Activated naive CD4-positive, alpha-beta T cell treated with anti-CD3 and anti-CD28 coated beads, Interleukin-2, amount 50 U/mL, for 72 hours (primary cell): ENCODE data around the gene RAET1E. TPM values are rescaled to one million over a fixed set of nuclear protein-coding genes. Genes with fewer than 3 reads are reported as not detected.
"Not testable (repeated sequence)": the region's sequence is repeated elsewhere in the genome, so short reads cannot be mapped to it uniquely, and the experiment has no call there.

ENCODE experiments used
- ATAC-seq, 2 donors: fragments of 150-1000 bp; cut with Tn5 transposase; 2 replicates each; pipeline ENCODE4 v1.10.0; 2021; ENCODE audit warnings: mild to moderate bottlenecking in 2 of 2, moderate library complexity in 2 of 2
- DNase-seq, 2 donors: peaks; one replicate each; pipeline ENCODE4 v3.0.0; 2021 to 2022; ENCODE audit warnings: low spot score in 2 of 2
- H3K27ac Mint-ChIP-seq, 2 donors: one replicate each; pipeline ENCODE4 v1.8.0; 2022; ENCODE audit warnings: mild to moderate bottlenecking in 2 of 2, mixed read lengths in 2 of 2
- H3K36me3 Mint-ChIP-seq, 2 donors: one replicate each; pipeline ENCODE4 v1.8.0; 2022; ENCODE audit warnings: mixed read lengths in 2 of 2
- H3K9me3 Mint-ChIP-seq, 2 donors: one replicate each; pipeline ENCODE4 v1.8.0; 2022; ENCODE audit warnings: mixed read lengths in 2 of 2
- total RNA-seq, 2 donors: library from RNA; stranded (reverse); gene quantifications; one replicate each; pipeline ENCODE4 v1.2.3, GENCODE V29; 2022

The RAET1E gene, protein sequence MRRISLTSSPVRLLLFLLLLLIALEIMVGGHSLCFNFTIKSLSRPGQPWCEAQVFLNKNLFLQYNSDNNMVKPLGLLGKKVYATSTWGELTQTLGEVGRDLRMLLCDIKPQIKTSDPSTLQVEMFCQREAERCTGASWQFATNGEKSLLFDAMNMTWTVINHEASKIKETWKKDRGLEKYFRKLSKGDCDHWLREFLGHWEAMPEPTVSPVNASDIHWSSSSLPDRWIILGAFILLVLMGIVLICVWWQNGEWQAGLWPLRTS
- total RNA-seq, result under 1 TPM in 1 of 2 donors, not detected in 1; 0.11 TPM

DNA sequence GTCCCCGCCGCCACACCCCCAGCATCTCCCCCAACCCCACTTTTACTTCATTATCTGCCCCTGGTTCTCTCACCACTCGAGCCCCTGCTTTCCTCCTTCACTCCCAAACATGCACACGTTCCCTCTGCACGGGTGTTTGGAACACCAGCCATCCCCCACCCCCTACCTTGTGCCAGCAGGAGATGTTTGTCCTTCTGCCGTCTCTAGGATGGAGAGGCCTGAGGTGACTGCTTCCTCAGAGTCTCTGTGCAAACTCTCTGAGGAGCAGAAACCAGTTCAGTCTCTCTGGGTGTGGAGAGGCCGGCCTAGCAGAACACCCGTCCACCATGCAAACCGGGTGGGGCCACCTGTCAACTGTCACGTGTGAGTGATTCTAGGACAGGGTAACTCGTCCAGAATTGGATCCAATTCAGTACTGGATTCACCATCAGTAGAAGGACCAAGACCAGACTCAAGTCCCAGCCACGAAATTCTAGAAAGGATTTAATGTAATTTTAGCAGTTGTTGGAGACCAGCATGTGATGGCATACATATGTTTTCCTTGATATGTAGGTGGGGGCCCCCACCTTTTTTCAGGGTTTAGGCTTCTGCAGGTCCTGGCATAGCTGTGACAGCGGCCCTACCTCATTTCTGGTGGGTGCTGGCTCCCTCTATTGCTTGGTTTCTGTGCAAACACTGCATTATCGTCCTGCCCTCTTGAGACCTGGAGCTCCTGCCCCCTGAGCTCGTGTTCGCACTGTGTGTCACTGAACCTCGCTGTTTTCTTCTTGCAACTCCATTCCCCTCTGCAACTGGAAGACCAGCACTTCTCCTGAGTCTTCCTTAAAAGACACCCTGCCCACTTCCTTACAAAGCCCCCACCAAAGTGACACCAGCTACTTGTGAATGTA lies at the start of gene RAET1E:
Gene RAET1E, minus strand, starts transcription at position 259 of the 890 bp plus-strand sequence. CDS start 7,212 bp downstream, outside the sequence.
- Mint-ChIP-seq H3K36me3 (no peaks in the 10 kb centered on the region), H3K27ac (peak within 1 kb of the TSS in 1 of 2 donors; percentile 37), H3K9me3 (no peaks in the 10 kb centered on the region)
- DNase-seq, result no peak
- no peak for ATAC-seq

DNA sequence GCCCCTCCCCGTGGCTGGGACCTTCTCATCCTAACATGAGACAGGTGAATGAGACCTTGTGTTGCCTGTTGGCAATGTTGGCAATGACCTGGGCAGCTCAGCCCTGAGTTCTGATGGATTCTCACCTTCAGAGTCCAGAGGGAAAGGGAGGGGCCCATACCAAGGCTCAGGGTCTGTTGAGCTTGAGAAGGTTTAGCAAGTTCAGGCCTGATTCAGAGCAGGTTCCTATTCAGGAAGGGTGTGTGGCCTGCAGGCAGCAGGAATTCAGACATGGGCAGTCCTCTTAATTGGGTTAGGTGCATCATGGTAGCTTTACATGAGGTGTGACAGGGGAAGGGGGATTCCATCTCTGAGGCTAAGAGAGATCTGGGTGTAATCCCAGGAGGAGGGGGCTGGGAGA lies 49.6 kb upstream of the RAET1E start:
- not testable (repeated sequence) for H3K27ac Mint-ChIP-seq, H3K36me3 Mint-ChIP-seq, H3K9me3 Mint-ChIP-seq, ATAC-seq, DNase-seq

DNA sequence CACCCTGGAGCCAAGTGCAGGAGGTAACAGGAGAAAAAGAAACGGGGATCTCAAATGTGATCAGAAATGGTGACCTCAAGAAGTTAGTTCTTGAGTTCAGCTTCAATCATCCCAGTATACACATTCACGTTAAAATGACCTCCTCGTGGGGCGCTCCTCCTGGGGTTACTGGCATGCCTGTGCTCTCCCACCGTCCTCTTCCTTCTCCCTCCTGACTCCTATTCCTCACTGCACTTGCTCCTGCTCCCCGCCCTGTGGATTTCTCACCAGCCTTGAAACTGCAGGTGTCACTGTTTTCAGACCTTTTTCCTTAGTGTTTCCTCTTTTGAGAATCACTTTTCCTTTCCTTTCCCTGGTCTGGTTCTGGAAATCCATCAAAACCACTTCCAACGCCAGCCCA lies 48.7 kb upstream of the RAET1E start:
- DNase-seq, ATAC-seq, H3K27ac Mint-ChIP-seq, H3K9me3 Mint-ChIP-seq, H3K36me3 Mint-ChIP-seq: not testable (repeated sequence)

DNA sequence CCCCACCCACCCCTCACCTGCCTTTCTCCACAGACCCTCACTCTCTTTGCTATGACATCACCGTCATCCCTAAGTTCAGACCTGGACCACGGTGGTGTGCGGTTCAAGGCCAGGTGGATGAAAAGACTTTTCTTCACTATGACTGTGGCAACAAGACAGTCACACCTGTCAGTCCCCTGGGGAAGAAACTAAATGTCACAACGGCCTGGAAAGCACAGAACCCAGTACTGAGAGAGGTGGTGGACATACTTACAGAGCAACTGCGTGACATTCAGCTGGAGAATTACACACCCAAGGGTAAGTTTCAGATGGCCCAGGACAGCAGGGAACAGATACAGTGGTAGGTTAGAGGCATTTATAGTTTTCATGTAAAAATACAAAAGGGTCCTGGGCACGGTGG lies 47.4 kb upstream of the RAET1E start:
- H3K27ac Mint-ChIP-seq, H3K36me3 Mint-ChIP-seq, H3K9me3 Mint-ChIP-seq, DNase-seq, ATAC-seq: not testable (repeated sequence)

DNA sequence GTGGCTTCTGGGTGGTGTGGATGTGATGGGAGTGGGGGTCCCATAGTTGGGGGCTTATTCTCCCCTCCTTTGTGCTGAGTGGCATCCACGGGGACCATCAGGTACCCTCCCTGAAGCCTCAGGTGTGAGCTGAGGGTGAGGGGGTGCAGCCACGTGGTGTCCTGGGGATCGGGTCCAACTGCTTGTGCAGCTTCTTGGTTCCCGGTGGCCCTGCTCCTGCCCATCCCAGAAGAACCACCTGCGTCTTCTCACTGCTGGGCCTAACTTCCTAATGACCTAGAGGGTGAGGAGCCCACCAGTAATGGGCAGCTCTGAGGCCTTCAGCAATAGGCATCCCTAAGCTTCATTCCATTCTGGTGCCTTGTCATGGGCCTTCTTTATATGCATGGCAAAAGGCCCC lies 45.4 kb upstream of the RAET1E start:
- not testable (repeated sequence) for H3K9me3 Mint-ChIP-seq, DNase-seq, H3K36me3 Mint-ChIP-seq, H3K27ac Mint-ChIP-seq, ATAC-seq

DNA sequence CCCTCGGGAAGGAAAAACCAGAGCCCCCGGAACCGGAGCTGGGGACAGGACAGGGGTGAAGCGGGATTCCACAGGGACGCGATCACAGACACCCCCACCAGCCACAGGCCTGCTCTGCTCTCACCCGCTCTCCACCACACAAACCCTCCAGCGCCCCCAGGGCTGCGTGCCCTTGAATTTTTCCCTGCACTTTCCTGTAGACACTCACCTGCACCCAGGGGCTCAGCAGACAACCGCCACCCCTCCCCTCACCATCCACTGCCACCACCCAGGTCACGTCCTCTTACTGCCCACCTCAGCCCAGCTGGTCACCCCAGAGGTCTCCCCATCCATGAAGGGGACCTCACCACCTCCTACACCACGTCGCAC lies 44.5 kb upstream of the RAET1E start:
- Mint-ChIP-seq H3K36me3 (peaks cover 0 to 4% of the 10 kb centered on the region in 2 donors), H3K27ac (no peak overlapping the region), H3K9me3 (no peaks in the 10 kb centered on the region)
- ATAC-seq (no peak), DNase-seq (peak in 1 of 2 donors; percentile 52)

DNA sequence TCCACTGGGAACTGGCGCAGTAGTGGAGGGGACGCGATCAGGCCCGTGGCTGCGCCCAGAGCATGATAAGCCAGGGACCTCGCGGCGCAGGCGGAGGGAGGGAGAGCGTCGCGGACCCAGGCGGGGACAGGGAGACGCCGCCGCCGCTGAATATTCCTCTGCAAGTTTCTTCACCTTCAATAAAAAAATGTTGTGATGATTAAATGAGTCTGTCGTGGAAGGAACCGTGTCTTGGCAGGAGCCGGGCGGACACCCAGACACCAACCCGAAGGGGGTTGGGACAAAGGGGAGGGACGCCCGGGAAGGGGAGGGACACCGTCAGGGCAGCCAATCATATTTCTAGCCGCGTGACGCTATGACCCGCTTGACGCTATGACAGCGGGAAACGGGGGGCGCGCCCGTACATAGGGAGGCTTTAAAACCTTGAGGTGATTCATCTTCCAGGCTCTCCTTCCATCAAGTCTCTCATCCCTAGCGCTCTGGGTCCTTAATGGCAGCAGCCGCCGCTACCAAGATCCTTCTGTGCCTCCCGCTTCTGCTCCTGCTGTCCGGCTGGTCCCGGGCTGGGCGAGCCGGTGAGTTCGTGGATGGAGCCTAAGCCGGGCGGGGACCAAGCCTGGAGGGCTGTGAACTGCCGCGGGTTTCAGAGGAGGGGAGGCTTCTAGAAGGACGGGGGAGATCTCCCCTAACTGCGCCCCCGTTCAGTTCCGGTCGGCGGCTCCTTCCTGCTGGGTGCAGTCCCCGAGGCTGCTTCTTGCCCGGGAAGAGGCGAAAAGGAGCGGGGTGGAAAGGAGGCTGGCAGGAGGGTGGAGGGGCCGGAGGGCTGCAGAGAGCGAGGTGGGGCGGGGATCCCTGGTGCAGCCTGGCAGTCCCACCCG lies 43.9 kb upstream of the RAET1E start, which contains the start of gene ULBP2:
Gene ULBP2, plus strand, starts transcription at position 432 of the 878 bp plus-strand sequence. Its CDS starts 59 bp downstream, at position 491.
- ATAC-seq (peak; percentile 83 to 93), DNase-seq (peak; percentile 72 to 78)
- Mint-ChIP-seq H3K9me3 (no peaks in the 10 kb centered on the region), H3K36me3 (peaks cover 0 to 4% of the 10 kb centered on the region in 2 donors), H3K27ac (peak within 1 kb of the TSS; percentile 27 to 82)

DNA sequence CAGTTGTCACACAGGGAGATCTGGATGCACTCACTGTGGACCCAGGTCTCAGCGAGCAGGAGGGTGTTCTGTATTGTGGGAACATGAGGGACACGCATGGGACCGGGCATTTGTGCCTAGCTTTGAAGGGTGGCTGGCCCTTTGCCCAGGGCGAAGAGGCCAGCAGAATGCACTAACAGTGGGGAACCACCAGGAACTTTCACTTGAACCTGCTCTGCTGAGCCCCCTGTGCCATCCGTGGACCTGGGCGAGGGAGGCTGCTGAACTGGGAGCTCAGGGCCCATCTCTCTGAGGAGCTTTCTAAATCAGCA lies 42.7 kb upstream of the RAET1E start:
- Mint-ChIP-seq H3K9me3 (no peaks in the 10 kb centered on the region), H3K36me3 (peaks cover 0 to 4% of the 10 kb centered on the region in 2 donors), H3K27ac (no peak overlapping the region)
- DNase-seq (no peak), ATAC-seq (no peak)

DNA sequence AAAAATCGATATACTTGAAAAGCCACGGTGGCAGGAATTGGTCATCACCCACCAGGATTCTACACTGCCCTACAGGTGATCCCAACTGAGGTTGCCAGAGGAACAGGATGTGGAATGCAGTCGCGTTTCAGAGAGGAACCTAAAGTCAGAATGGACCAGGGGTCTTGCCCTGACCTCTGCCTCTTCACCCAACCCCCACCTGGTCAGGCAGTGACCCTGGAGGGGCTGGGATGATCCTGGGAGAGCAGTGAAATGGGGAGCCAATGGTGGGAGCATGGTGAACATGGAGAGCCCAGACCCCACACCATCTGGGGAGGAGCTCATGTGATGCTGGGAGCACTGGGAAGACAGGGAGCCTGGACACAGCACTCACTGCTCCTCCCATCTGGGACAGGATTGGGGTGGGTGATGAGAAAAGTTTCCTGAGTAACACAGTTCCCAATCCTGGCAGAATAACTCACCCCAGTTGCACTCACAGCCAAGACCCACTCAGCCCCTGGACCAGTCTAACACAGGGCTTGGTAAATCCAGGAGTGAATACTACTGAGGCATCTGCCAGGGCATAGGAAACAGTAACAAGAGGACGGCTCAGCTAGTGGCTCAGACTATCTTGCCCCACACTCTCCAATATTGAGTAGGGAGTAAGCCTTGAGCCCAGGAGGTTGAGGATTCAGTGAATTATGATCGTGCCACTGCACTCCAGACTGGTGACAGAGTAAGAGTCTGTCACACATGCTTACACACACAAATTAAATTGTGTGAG lies 42.2 kb upstream of the RAET1E start:
- no peak overlapping the region for H3K27ac Mint-ChIP-seq
- H3K36me3 Mint-ChIP-seq, result peaks cover 0 to 4% of the 10 kb centered on the region in 2 donors
- H3K9me3 Mint-ChIP-seq, result no peaks in the 10 kb centered on the region
- no peak for ATAC-seq
- no peak for DNase-seq

DNA sequence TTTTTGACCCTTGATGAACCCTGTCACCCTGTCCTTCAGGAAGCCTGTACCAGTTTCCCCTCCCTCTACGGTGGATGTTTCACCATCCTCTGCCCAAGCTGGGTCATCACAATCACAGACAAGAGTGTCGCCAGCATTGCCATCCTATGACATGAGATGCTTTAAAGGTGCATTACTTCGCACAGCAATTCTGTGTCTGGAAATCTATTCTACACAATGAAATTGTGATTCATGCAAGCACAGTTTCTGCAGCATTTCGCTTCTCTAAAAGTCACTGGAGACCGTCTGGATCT lies 41.4 kb upstream of the RAET1E start:
- DNase-seq (no peak), ATAC-seq (no peak)
- Mint-ChIP-seq H3K27ac (peak overlapping the region; percentile 9 to 60), H3K9me3 (no peaks in the 10 kb centered on the region), H3K36me3 (peaks cover 0 to 4% of the 10 kb centered on the region in 2 donors)

DNA sequence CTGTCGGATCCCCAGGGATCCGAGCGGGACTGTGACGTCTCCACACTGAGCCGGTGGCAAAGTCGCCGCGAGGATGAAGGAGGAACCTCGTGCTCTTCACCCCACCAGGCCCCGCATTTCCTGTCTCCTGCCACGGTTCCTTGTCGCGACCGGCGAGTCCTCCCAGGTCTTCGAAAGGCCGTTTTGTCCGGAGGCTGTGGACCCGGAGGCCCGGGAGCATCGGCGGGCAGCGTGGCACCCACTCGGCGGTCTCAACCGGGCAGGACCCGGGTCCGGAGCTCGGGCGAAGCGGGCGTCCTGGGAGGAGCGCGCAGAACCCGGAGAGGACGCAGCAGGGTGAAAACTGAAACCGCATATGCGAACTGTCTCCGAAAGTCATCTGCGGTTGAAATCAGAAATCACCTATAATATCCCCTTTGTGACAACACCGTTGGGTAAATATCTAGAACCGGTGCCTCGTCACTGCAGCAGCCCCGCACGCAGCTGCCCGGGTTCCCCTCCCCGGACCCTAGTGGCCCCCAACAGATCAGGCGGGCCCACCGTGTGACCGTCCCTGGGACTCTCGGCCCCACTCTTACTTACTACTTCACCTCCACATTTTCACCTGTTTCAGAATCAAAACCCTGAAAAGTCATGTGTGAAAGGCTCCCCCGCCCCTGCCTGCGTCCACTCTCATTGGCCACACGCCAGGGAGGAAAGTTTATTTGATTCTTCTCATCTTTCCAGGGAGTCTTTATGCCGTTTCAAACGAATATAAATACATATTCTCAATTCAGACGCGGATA lies 40.9 kb upstream of the RAET1E start:
- H3K9me3 Mint-ChIP-seq, result no peaks in the 10 kb centered on the region
- ATAC-seq, result peak; percentile 34 to 63
- peak in 1 of 2 donors; percentile 69 for DNase-seq
- peak overlapping the region; percentile 9 to 60 for H3K27ac Mint-ChIP-seq
- H3K36me3 Mint-ChIP-seq, result peaks cover 0 to 4% of the 10 kb centered on the region in 2 donors

DNA sequence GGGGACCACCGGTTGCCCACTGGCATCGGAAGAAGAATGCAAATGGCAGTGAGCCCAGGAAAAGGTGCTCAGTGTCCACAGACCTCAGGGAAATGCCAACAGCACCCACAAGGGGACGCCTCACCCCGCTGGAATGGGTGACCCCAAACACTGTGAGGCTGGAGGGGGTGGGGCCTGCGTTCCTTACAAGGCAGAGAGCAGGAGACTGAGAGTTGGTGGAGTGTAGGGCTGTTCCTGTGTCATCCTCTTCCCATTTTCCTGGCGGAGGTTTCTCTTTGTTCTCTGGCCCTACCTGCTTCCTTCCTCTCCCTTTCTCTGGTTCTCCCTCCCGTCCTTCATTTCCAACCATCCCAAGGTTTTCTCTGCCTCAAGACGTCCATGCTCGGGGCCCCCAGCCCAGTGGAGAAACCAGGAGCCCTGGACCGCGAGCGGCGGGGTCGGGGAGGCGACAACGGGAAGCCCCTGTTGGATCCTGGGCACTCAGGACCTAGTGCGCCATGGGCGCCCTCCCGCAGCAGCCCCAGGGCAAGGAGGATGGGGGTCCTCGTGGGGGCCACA lies 40.2 kb upstream of the RAET1E start:
- not testable (repeated sequence) for H3K9me3 Mint-ChIP-seq, DNase-seq, H3K36me3 Mint-ChIP-seq
- ATAC-seq, result peak in 1 of 2 donors; percentile 30
- H3K27ac Mint-ChIP-seq, result peak overlapping the region in 1 of 2 donors; percentile 60

DNA sequence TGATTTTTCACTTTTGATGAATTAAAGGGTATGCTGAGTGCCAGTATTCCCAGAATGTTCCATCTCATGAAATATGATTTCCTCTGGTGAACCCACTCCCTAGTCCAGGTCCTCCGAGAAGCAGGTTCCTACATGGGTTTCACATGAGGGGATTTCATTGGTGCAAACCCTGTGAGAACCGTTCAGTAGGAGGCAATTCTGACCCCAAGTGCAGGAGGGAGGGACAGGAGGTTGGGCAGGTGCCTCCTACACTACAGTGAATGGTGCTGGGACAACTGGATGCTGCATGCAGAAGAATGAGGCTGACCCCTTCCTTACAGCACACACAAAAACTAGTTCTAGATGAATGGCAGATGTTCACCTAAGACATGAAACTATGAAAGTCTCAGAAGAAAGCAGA lies 38.8 kb upstream of the RAET1E start:
- no peak for DNase-seq
- H3K9me3 Mint-ChIP-seq, result no peaks in the 10 kb centered on the region
- H3K36me3 Mint-ChIP-seq, result peaks cover 0 to 4% of the 10 kb centered on the region in 2 donors
- H3K27ac Mint-ChIP-seq, result no peak overlapping the region
- ATAC-seq, result no peak

DNA sequence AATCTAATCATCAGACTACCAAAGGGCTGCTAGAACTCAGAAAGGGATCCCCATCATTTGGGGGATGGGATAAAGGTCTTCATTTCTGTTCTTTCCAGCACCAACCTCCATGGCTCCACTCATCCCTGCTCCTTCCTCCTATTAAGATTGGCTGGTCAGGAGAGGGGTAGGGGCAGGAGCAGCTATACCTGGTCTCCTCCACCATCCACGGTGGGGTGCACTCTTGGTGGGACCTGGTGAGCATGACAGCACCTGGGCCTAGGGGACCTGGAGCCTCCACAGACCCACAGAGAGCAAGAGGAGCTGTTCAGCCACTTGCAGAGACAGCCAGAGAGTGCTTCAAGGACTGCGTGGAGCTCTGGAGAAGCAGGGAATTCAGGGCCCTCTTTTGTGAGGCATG lies 37.8 kb upstream of the RAET1E start:
- no peak for ATAC-seq
- Mint-ChIP-seq H3K27ac (no peak overlapping the region), H3K36me3 (peaks cover 0 to 4% of the 10 kb centered on the region in 2 donors), H3K9me3 (no peaks in the 10 kb centered on the region)
- no peak for DNase-seq

DNA sequence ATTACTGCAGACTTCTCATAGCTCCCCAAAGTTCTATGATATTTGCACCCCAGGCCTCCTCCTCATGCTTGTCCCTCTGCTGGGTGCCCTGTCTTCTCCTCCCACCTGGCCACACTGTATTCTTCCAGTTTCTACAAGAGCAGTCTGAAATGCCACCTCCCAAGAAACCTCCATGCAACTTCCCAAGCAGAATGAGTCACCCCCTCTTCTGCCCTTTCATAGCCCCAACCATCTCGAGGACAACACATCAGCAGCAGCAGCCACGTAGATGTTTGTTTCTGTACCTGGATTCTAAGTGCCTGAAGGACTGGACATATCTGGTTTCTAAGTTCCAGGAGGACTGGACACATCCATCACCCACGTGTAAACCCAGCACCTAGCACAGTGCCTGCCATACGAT lies 37.3 kb upstream of the RAET1E start:
- Mint-ChIP-seq H3K36me3 (peaks cover 0 to 4% of the 10 kb centered on the region in 2 donors), H3K27ac (no peak overlapping the region), H3K9me3 (no peaks in the 10 kb centered on the region)
- DNase-seq (no peak), ATAC-seq (no peak)
